ACHN (cell line): ENCODE data around the gene MYO1D.

Source experiments
- DNase-seq: peaks from one replicate; pipeline ENCODE4 v3.0.0-alpha.2; 2015
- in situ Hi-C: cut with HindIII; loops from 2 replicates; pipeline ENCODE4 v1.10.0; 2017; ENCODE audit warnings: low sequenced_read_pairs, low pct_ligation_motif_present, low pct_unique_long_range_greater_than_20kb

The MYO1D gene

GRCh38 chr17:32520104-32520701, 356.7 kb downstream of the MYO1D start:
- no peak for DNase-seq
- in situ Hi-C loops: no loop called here

- peak; percentile 26 for DNase-seq
- in situ Hi-C loops: no loop called here
Observed at GRCh38 chr17:32519228-32520103, 357.5 kb downstream of the MYO1D start.

GRCh38 chr17:32518646-32519227, 358.2 kb downstream of the MYO1D start:
- no peak for DNase-seq
- in situ Hi-C loops: no loop called here

- in situ Hi-C loops: no loop called here
- no peak for DNase-seq
Observed at GRCh38 chr17:32517982-32518381, 358.9 kb downstream of the MYO1D start.

- in situ Hi-C loops: no loop called here
- no peak for DNase-seq
Observed at GRCh38 chr17:32516940-32517701, 359.8 kb downstream of the MYO1D start.

GRCh38 chr17:32516450-32516849, 360.5 kb downstream of the MYO1D start:
- no peak for DNase-seq
- in situ Hi-C loops: no loop called here

GRCh38 chr17:32515677-32516383, 361.1 kb downstream of the MYO1D start:
- in situ Hi-C loops: no loop called here
- DNase-seq: no peak

GRCh38 chr17:32514606-32515005, 362.3 kb downstream of the MYO1D start:
- DNase-seq: no peak
- in situ Hi-C loops: no loop called here

- DNase-seq: no peak
- in situ Hi-C loops: no loop called here
Observed at GRCh38 chr17:32513579-32513978, 363.3 kb downstream of the MYO1D start.

GRCh38 chr17:32512328-32512727, 364.6 kb downstream of the MYO1D start:
- in situ Hi-C loops: no loop called here
- no peak for DNase-seq

GRCh38 chr17:32510466-32510865, 366.5 kb downstream of the MYO1D start:
- in situ Hi-C loops: no loop called here

GRCh38 chr17:32508926-32509325, 368.0 kb downstream of the MYO1D start:
- in situ Hi-C loops: no loop called here
- DNase-seq: no peak

More at GRCh38 chr17:32510466-32510865, 366.5 kb downstream of the MYO1D start:
- no peak for DNase-seq

GRCh38 chr17:32504166-32504990, 372.5 kb downstream of the MYO1D start:
- no peak for DNase-seq
- in situ Hi-C loops: no loop called here

- in situ Hi-C loops: no loop called here
- DNase-seq: no peak
Observed at GRCh38 chr17:32503251-32504165, 373.4 kb downstream of the MYO1D start.

GRCh38 chr17:32502710-32503109, 374.2 kb downstream of the MYO1D start:
- no peak for DNase-seq
- in situ Hi-C loops: no loop called here

GRCh38 chr17:32502013-32502412, 374.9 kb downstream of the MYO1D start:
- DNase-seq: no peak
- in situ Hi-C loops: no loop called here

- DNase-seq: no peak
- in situ Hi-C loops: loop anchor here (25.0 kb wide), 1 partner anchor 264 kb away; no protein-coding TSS in a partner anchor
Observed at GRCh38 chr17:32498391-32498790, 378.5 kb downstream of the MYO1D start.
